Measurements from ENCODE around the gene RXRG. TPM values are rescaled to one million over a fixed set of nuclear protein-coding genes. Genes with fewer than 3 reads are reported as not detected.

RXRG gene
- total RNA-seq, result not detected in 2 replicates

GRCh38 chr1:165444897-165445370 lies at the start of gene RXRG:
TSS of gene RXRG (minus strand) at chr1:165445126. CDS start at chr1:165444893, 233 bp downstream.

DNA sequence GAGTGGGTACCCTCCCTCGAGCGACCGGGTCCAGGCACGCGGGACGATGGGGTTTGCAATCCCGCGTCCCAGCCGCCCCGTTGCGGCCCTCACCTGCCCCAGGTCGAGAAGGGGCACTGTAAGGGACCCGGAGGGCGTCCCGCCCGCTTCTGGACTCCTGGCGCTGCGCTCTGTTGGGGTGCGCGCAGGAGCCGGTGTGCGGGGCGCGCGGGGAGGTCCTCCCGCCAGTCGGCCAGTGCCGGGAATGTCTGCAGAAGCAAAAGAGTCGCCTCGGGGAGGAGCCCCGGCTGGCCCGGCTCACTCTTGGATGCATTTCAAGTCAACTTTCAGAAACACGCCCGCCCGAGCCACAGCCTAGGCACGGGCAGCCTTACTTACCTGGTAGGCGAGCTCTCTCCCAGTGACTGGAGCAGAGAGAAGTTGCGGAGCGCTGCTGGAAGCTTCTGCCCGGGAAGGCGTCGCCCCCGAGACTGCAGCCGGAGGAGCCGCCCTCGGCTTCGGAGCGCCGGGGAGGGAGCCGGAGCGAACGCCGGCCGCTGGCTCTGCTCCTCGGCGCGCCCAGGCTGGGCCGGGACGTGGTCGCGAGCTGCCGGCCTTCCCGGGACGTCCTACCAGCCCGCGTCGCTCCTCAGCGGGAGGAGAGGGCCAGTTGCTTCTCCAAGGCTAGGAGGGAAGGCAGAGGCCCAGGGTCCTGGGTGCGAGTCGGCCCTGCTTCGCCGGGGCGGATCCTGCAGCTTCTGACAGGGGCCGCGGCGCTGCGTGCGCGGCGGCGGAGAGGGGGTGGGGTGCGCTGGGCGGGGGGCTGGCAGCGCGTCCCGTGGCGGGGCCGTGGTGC lies 88.7 kb downstream of the RXRG start, which contains the start of gene LMX1A:
TSS of gene LMX1A (minus strand) at position 739 of the 835 bp plus-strand sequence. CDS start 1,156 bp downstream, outside the sequence.

Other genes with a start within 250 kb of the RXRG start
- gene LMX1A, start 88.4 kb downstream of the RXRG start, total RNA-seq, result not detected in 2 replicates
- not detected in 2 replicates for gene LRRC52, start 98.9 kb upstream of the RXRG start, total RNA-seq
- gene MGST3, start 186.1 kb upstream of the RXRG start, total RNA-seq, result 129 and 185 TPM in 2 replicates

Measured in regular cardiac myocyte (primary cell).